Urothelium cell line (cell line): ENCODE data around the gene CA4.
"Not testable (repeated sequence)": the region's sequence is repeated elsewhere in the genome, so short reads cannot be mapped to it uniquely, and the experiment has no call there.

Experiments used
- DNase-seq: peaks from one replicate; pipeline ENCODE4 v3.0.0; 2011; ENCODE audit warnings: low spot score, mixed read lengths
- FAIRE-seq: peaks from 2 replicates; lab custom pipeline; 2011; peaks lifted over from hg19 to GRCh38; lab: Jason Lieb, UNC

The CA4 gene

DNA sequence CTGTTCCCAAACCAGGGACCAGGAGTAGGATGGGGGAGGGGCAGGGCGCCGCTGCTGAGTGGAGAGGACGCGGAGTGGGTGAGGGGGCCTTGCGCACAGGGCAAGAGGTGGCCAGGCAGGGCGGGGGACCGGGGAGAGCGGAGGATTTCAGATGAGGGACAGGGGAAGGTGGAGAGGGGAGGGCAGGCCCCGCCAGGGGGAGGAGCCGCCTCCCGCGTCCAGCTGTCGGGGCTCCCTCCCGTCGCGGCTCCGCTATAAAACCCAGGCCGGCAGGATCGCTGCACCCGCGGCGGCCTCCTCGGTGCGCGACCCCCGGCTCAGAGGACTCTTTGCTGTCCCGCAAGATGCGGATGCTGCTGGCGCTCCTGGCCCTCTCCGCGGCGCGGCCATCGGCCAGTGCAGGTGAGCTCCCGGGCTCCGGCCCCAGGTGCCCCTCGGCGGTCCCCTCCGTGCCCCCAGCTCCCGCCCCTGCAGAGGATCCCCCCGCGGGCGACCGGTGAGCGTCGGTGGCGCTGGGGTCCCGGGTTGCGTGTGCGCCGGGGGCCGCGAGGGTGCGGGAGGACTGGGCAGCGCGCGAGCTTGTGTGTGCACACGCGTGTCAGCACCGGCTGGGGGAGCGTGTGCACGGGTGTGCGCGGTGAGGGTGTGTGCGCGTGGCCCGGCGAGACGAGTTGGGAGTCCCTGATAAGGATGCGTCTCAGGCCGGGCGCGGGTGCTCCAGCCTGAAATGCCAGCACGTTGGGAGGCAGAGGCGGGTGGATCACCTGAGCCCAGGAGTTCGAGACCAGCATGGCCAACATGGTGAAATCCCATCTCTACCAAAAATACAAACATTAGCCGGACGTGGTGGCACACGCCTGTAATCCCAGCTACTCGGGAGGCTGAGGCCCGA is at the start of gene CA4:
Gene CA4 (plus strand): TSS at position 283 of the 892 bp plus-strand sequence. CDS start 62 bp downstream, at position 345.
- DNase-seq (no peak), FAIRE-seq (peak; percentile 86)

DNA sequence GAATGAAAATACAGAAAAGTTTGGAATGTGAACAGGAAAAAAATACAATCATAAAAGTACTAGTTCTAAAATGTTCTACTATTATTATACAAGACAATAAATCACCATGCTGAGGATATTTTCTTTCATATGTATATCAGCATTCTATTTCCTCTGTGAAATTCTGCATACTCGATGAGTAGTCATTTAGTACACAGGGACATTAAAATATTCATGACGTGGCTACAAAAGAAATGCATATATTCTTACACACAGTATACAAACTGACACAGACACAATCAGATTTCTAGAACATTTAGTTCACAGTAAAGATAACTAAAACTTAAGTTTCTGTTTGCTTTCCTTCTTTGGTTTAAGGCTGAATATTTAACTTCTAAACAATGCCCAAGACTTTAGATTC is 49.2 kb upstream of the CA4 start:
- not testable (repeated sequence) for DNase-seq, FAIRE-seq

GRCh38 chr17:60102015-60102631 is 47.6 kb upstream of the CA4 start:
- FAIRE-seq, result peak; percentile 52
- not testable (repeated sequence) for DNase-seq

DNA sequence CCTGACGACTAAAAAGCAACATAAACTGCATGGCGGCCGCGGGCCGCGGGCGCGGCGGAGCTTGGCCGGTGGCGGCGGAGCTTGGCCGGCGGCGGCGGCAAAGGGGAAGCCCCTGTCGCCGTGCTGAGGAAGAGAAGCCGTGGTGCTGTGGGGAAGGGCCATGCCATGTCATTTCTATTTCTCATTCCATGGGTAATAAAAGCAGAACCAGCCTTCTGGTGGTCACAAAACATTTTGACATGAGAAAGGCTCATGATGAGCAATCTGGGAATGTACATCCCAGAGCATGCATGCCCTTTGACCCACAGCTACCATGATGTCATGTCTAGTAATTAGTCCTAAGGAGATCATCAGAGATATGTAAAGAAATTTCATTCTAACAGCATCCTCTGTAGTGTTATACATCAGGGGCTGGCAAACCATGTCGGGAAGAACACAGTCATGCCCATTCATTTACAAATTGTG is 47.1 kb upstream of the CA4 start:
- DNase-seq, result no peak
- peak; percentile 37 for FAIRE-seq

DNA sequence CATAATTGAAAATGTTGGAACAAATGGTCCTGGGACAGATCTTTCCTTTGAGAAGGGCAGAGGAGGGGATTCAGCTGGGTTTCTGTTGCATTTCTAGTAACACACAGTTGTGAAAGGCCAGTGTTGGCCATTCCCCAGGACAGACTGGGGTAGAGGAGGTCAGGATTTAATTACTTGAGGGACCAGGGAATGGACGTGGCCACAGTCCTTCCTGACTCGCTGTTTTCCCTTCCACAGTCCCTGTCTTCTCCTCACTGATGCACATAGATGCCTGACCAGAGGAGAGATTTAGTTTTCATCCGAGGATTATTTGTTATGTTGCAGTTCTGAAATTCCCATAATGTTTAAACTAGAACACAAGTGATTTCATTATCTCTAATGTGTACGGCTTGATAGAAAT is 45.8 kb upstream of the CA4 start:
- DNase-seq, result no peak
- FAIRE-seq, result no peak

DNA sequence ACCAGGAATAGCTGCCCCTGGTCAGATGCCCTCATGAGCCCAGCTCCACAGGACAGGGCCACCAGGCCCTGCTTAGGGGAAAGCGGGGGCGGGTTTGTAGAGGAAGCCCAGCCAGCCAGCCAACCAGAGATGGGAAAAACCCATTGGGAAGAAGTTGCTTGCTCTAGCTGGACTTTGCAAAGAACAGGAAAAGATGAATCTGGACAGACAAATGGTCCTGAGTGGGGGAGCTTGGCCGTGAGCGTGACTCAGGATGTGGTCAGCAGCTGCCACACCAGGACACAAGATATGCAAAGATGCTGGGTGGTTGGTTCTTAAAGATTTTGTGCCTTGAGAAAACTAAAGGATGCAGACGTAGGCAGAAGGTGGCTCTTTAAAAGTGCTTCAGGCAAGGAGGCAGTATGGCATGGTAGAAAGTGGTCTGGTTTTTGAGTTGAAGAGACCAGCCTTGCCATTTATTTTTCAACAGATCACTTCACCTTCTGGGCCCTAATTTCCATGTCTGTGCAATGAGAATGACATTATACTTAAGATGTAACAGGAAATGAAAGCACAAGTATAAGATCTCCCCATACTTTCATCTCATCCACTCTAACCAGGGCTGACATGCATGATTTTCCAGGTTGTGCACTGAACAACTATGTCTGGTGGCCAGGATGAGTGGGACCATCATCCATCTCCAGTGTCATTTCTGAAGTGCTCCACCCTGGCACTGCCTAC is 43.3 kb upstream of the CA4 start:
- DNase-seq, result no peak
- peak; percentile 77 for FAIRE-seq

DNA sequence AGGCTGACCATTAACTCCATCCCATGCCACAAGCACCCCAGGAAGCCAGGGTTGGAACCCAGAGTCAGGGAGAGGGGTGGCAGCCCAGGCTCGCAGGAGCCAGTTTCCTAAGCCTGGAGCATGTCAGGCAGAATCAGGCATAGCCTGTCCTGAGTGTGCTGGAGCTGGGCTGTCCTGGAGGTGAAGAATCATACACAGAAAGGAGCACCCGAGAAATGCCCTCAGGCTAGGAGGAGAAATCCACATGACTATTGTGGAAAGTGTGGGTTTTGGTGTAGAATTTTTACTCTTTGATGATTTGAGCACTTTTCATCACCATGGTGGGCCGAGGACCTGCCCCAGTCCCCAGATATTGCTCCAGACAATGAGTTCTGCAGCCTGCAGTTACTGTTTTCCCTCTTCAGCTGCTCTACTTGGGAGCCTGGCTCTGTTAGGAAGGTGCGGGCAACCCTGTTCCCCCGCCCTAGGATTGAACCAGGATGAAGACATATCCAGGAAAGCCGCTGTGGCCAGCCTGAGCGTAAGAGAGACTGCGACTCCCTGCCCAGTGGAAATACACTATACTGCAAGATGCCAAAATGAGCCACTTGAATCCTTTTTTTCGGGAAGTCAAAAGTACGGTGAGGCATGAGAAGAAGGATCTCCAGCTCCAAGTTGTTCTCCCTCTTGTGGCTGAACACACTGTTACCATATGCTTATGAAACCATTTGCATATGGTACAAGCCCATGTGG is 42.1 kb upstream of the CA4 start:
- FAIRE-seq, result peak; percentile 9

GRCh38 chr17:60108309-60108708 is 41.5 kb upstream of the CA4 start:
- not testable (repeated sequence) for FAIRE-seq, DNase-seq

More for the DNA sequence above, 42.1 kb upstream of the CA4 start:
- DNase-seq, result no peak

DNA sequence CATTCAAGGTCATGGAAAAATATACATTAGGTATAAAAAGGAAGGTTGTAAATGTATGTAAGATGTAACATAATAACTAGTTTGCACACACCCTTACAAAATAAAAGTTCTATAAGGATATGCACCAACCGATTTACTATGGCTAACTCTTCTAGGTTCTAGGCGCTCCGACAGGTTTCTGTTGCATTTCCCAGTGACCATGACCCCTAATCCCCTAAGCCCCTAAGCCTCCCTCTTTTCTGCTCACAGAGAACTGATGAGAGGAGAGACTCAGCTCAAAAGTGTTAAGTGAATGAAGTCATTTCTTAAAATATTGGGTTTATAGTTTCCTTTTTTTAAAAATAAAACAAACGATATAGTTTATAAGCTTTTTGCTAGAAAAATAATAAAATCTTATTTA is 41.1 kb upstream of the CA4 start:
- DNase-seq (no peak), FAIRE-seq (no peak)

GRCh38 chr17:60109161-60109560 is 40.6 kb upstream of the CA4 start:
- DNase-seq (no peak), FAIRE-seq (no peak)

GRCh38 chr17:60110586-60110985 is 39.2 kb upstream of the CA4 start:
- FAIRE-seq (no peak), DNase-seq (no peak)

- FAIRE-seq, result peak; percentile 97
- not testable (repeated sequence) for DNase-seq
Measured at GRCh38 chr17:60111661-60112060, 38.1 kb upstream of the CA4 start.

- not testable (repeated sequence) for DNase-seq
- FAIRE-seq, result peak; percentile 77
Measured at GRCh38 chr17:60115364-60115763, 34.4 kb upstream of the CA4 start.

DNA sequence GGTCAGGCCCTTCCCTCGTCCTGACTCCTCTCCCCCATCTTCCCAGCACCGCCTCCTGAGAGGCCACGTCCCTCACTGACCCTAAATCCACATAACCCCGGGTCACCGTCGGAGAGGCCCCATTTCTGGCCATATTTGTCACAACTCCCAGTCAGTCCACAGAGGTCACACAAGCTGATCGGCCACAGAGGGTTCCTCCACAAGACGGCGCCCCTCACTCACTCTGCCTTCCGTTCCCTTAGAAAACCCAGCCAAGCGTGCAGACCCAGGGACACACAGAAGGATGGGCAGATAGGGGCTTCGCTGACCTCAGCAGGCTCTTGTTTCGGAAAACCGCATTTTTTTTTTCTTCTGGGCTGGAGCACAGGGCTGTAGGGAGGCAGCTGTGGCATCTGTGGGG is 33.6 kb upstream of the CA4 start:
- peak; percentile 70 for FAIRE-seq
- DNase-seq, result not testable (repeated sequence)

DNA sequence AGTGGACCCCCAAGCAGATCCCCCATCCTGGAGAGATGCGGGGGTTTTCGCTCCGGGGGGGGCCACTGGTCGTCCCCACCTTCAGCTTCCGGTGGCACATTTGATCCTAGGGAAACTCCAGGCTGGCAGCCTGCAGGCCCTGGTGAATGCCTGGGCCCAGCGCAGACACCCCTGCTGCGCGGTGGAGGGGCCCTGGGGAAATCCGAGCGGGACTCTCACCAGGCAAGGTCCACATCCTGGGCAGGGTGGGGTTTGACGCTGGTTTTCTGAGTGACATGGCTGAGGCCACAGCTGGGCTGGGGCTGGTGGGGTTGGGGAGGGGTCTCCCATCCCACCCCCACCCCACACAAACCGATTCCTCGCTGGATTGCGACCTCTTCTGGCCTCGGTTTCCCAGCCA is 30.6 kb upstream of the CA4 start:
- FAIRE-seq, result not testable (repeated sequence)

GRCh38 chr17:60119807-60120748 is 29.7 kb upstream of the CA4 start:
- not testable (repeated sequence) for DNase-seq
- FAIRE-seq, result peak; percentile 67

More for the DNA sequence above, 30.6 kb upstream of the CA4 start:
- not testable (repeated sequence) for DNase-seq

DNA sequence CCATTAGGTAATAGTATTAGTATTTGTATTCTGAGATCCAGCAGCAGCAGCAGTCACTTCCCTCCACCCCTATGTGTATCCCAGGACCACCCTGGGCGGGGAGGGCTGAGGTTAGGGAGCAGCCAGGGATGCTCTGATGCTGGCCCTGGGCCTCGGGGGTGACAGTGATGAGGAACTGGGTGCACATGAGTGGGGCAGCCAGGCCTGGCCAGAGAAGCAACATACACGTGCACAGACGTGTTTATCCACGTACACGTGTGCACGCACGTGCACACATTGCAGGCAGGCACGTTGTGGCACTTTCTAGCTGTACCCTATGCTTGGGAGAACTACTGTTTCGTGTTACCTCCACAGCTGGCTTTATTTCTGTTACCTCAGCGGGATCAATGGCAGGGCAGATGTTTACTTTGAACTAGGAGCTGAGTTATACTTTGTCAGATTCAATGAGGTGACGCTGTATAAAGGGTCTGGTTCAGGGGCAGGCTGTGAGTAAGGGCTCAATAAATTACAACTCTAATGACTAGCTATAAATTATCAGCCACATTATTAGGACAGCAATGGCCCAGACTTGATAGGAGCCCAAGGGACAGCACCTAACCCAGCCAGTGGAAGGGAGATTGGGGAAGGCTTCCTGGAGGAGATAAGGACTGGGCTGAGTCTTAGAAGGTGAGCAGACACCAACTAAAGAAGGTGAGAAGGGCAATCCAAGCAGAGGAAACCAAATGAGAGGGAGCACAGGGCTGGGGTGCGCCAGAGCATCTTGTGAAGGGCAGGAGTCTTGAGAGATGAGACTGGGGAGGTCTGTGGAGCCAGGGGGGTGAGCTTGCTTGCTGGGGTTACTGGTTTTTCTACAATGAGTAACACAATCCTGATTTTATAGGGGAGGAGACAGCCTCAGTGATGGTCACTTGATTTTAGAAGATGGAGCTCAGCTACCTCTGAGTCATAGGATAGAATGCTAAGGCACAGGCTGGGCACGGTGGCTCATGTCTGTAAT is 22.4 kb upstream of the CA4 start:
- DNase-seq (no peak), FAIRE-seq (no peak)

- FAIRE-seq (no peak), DNase-seq (no peak)
Measured at GRCh38 chr17:60128171-60128859, 21.5 kb upstream of the CA4 start.
